Neural progenitor cell (in vitro differentiated cells): ENCODE data around the gene NFIA.

ENCODE experiments used
- CTCF ChIP-seq: fragments of 200-600 bp; sonication (generic); IDR thresholded peaks from 2 replicates; pipeline ENCODE4 v1.5.1; 2017; ENCODE audit warnings: antibody characterized with exemption, mild to moderate bottlenecking
- EZH2 ChIP-seq: fragments of 200-600 bp; sonication (generic); IDR thresholded peaks from 2 replicates; pipeline ENCODE4 v1.6.1; 2017; ENCODE audit warnings: antibody characterized with exemption, mild to moderate bottlenecking, moderate library complexity
- EZH2phosphoT487 ChIP-seq: fragments of 200-600 bp; sonication (generic); IDR thresholded peaks from 2 replicates; pipeline ENCODE4 v1.6.1; 2017; ENCODE audit warnings: antibody characterized with exemption

GRCh38 chr1:61313906-61314422 is 231.6 kb downstream of the NFIA start:
- TF ChIP-seq EZH2 (no peak), CTCF (no peak), EZH2phosphoT487 (no peak)
